ENCODE measurements around the gene UPK3BL2. TPM values are rescaled to one million over a fixed set of nuclear protein-coding genes. Genes with fewer than 3 reads are reported as not detected.
A peak's percentile ranks its signal among the peaks of the same experiment; 100 is the strongest.
"Not testable (repeated sequence)": the region's sequence is repeated elsewhere in the genome, so short reads cannot be mapped to it uniquely, and the experiment has no call there.

UPK3BL2 gene
- total RNA-seq, 1 experiment from 2014 or later = 25.7 TPM

DNA sequence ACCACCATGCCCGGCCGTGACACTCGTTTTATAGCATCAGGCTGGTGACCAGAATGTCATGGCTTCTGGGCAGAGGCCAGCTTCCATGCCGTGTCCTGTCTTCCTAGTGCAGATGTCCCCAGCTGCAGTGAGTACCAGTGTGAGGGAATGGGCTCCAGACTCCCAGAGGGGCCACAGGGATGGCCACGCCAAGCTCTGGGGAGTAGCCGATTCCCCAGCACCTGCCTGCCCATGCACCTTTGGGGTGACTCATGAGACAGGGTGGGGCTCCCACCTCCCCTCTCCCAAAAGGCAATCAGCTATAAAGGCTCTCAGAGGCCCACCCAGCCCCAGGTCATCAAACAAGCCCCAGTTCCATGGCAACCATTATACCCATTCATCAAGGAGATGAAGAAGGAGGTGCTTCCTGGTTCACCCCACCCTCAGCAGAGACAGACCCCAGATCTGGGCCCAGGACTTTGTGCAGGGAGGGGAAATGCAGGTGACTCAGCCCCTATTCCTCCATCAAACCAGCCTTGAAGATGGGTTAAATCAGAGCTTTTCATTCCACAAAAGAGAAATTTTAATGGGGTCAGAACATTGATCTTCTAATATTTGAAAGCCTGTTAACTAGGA is 7.4 kb upstream of the UPK3BL2 start, which contains the start of gene SPDYE2:
SPDYE2 (plus strand) TSS at position 419 of the 615 bp plus-strand sequence. CDS start 2,030 bp downstream, outside the sequence.
- H3K4me2 ChIP-seq (ENCODE audit: low read length); H3K36me3 ChIP-seq (ENCODE audit: low read depth, low read length); ATAC-seq; H4K20me1 ChIP-seq (ENCODE audit: low read length); POLR2A ChIA-PET (ENCODE audit: unreplicated experiment); DNase-seq; H3F3A ChIP-seq (ENCODE audit: low read length, unreplicated experiment); H3K27me3 ChIP-seq (ENCODE audit: low read length); H3K9me2 ChIP-seq (replicated peaks; ENCODE audit: low read length); H3K27ac ChIP-seq (ENCODE audit: low read length); H3K4me1 ChIP-seq (ENCODE audit: insufficient read depth, low read length); BruUV-seq (replicated peaks); H3K79me2 ChIP-seq (ENCODE audit: low read length); H2AFZ ChIP-seq (ENCODE audit: low read length); intact Hi-C loops (cut with micrococcal nuclease); H3K9me3 ChIP-seq (ENCODE audit: low read length); H3K4me3 ChIP-seq (ENCODE audit: low read length); CTCF ChIA-PET; H3K9ac ChIP-seq (ENCODE audit: low read length): not testable (repeated sequence)

DNA sequence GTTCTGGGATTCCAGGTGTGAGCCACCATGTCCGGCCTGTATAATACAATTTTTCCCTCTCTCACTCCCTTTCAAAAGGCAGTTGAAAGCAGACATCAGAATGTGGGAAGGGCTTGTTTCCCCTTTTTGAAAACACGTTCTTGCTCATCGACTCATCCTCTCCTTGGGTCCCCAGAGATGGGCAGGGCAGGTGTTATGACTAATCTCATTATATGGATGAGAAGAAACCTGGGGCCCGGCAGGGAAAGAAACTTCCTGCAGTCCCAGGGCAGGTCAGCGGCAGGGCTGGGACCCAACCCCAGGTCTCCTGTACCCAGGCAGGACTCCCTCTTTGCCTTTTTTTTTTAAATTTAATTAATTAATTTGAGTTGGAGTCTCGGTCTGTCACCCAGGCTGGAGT is 2.9 kb upstream of the UPK3BL2 start:
- H3K9me2 ChIP-seq (replicated peaks; ENCODE audit: low read length); CTCF ChIA-PET; H3K4me1 ChIP-seq (ENCODE audit: insufficient read depth, low read length); intact Hi-C loops (cut with micrococcal nuclease); H3K36me3 ChIP-seq (ENCODE audit: low read depth, low read length); H3K79me2 ChIP-seq (ENCODE audit: low read length); H4K20me1 ChIP-seq (ENCODE audit: low read length); H3K27me3 ChIP-seq (ENCODE audit: low read length); H3K4me3 ChIP-seq (ENCODE audit: low read length); H2AFZ ChIP-seq (ENCODE audit: low read length); H3K9me3 ChIP-seq (ENCODE audit: low read length); POLR2A ChIA-PET (ENCODE audit: unreplicated experiment); H3F3A ChIP-seq (ENCODE audit: low read length, unreplicated experiment); H3K9ac ChIP-seq (ENCODE audit: low read length); H3K27ac ChIP-seq (ENCODE audit: low read length); BruUV-seq (replicated peaks); H3K4me2 ChIP-seq (ENCODE audit: low read length); DNase-seq: not testable (repeated sequence)
- ATAC-seq = peak; percentile 96

DNA sequence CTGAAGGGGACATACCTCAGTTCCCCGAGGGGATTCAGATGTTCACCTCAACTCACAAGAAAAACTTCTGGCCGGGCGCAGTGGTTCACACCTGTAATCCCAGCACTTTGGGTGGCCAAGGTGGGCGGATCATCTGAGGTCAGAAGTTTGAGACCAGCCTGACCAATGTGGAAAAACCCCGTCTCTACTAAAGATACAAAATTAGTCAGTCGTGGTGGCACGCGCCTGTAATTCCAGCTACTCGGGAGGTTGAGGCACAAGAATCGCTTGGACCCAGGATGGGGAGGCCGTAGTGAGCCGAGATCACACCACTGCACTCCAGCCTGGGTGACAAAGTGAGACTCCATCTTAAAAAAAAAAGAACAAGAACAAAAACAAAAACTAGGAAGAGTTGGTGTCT is 1.8 kb upstream of the UPK3BL2 start:
- H3K36me3 ChIP-seq (ENCODE audit: low read depth, low read length); H3K9me2 ChIP-seq (replicated peaks; ENCODE audit: low read length); H2AFZ ChIP-seq (ENCODE audit: low read length); H3K4me2 ChIP-seq (ENCODE audit: low read length); H3K9me3 ChIP-seq (ENCODE audit: low read length); H3K4me3 ChIP-seq (ENCODE audit: low read length); H3K79me2 ChIP-seq (ENCODE audit: low read length); H3K27ac ChIP-seq (ENCODE audit: low read length); BruUV-seq (replicated peaks); H3F3A ChIP-seq (ENCODE audit: low read length, unreplicated experiment); DNase-seq; intact Hi-C loops (cut with micrococcal nuclease); ATAC-seq; H3K4me1 ChIP-seq (ENCODE audit: insufficient read depth, low read length); H3K9ac ChIP-seq (ENCODE audit: low read length); POLR2A ChIA-PET (ENCODE audit: unreplicated experiment); CTCF ChIA-PET; H3K27me3 ChIP-seq (ENCODE audit: low read length); H4K20me1 ChIP-seq (ENCODE audit: low read length): not testable (repeated sequence)

DNA sequence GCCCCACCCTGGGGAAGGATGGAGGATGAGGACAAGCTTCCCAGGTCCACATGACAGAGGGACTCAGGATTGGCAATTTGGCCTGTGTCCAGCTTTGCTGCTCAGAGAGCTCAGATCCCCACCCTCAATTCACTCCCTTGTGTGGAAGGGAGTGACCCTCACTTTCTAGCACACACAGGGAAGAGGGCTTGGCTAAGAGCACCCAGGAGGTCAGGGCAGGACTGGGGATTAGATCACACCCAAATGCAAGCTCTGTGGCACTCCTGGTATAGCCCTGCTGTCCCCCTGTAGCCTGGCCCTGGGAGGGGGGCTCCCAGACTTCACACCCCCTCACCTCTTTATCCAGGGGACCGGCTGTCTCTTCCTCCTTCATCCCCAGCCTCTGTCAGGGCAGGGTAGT is 876 bp upstream of the UPK3BL2 start:
- H3F3A ChIP-seq (ENCODE audit: low read length, unreplicated experiment); ATAC-seq; H3K9me3 ChIP-seq (ENCODE audit: low read length); intact Hi-C loops (cut with micrococcal nuclease); H3K9me2 ChIP-seq (replicated peaks; ENCODE audit: low read length); BruUV-seq (replicated peaks); CTCF ChIA-PET; H2AFZ ChIP-seq (ENCODE audit: low read length); H3K27ac ChIP-seq (ENCODE audit: low read length); H3K36me3 ChIP-seq (ENCODE audit: low read depth, low read length); H4K20me1 ChIP-seq (ENCODE audit: low read length); H3K9ac ChIP-seq (ENCODE audit: low read length); H3K4me1 ChIP-seq (ENCODE audit: insufficient read depth, low read length); DNase-seq; H3K27me3 ChIP-seq (ENCODE audit: low read length); POLR2A ChIA-PET (ENCODE audit: unreplicated experiment); H3K4me2 ChIP-seq (ENCODE audit: low read length); H3K4me3 ChIP-seq (ENCODE audit: low read length); H3K79me2 ChIP-seq (ENCODE audit: low read length): not testable (repeated sequence)

DNA sequence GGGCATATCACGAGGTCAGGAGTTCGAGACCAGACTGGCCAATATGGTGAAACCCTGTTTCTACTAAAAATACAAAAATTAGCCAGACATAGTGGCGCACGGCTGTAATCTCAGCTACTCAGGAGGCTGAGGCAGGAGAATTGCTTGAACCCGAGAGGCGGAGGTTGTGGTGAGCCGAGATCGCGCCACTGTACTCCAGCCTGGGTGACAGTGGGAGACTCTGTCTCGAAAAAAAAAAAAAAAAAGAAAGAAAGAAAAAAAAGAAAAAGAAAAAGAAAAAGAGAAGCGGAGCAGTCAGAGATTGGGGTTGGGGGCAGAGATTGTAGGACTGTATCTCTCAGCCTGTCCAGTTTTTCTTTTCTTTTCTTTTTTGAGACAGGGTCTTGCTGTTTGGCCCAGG is 725 bp downstream of the UPK3BL2 start:
- H4K20me1 ChIP-seq (ENCODE audit: low read length); H3K4me3 ChIP-seq (ENCODE audit: low read length); H3K4me2 ChIP-seq (ENCODE audit: low read length); ATAC-seq; H3K36me3 ChIP-seq (ENCODE audit: low read depth, low read length); H3K27me3 ChIP-seq (ENCODE audit: low read length); H3F3A ChIP-seq (ENCODE audit: low read length, unreplicated experiment); H3K9ac ChIP-seq (ENCODE audit: low read length); H3K27ac ChIP-seq (ENCODE audit: low read length); DNase-seq; intact Hi-C loops (cut with micrococcal nuclease); H3K4me1 ChIP-seq (ENCODE audit: insufficient read depth, low read length); H3K9me2 ChIP-seq (replicated peaks; ENCODE audit: low read length); POLR2A ChIA-PET (ENCODE audit: unreplicated experiment); H2AFZ ChIP-seq (ENCODE audit: low read length); BruUV-seq (replicated peaks); H3K79me2 ChIP-seq (ENCODE audit: low read length); CTCF ChIA-PET; H3K9me3 ChIP-seq (ENCODE audit: low read length): not testable (repeated sequence)

DNA sequence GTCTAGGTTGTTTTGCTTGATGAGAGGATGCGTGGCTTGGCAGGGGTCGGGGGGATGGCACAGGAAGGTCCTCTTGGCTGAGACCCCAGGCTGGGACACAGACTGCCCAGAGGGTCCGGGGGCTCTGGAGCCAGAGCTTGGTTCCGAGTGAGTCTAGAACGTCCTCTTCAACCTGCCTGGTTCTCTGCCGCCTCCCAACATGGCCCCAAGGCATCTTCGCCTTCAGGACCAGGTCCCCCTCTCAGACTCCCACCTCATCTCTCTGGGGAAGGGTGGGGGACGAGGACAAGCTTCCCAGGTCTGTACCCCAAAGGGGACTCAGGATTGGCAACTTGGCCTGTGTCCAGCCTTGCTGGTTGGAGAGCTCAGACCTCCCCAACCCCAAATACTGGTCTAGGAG is 1.4 kb downstream of the UPK3BL2 start:
- H4K20me1 ChIP-seq (ENCODE audit: low read length); H3K4me1 ChIP-seq (ENCODE audit: insufficient read depth, low read length); intact Hi-C loops (cut with micrococcal nuclease); DNase-seq; H3K36me3 ChIP-seq (ENCODE audit: low read depth, low read length); POLR2A ChIA-PET (ENCODE audit: unreplicated experiment); ATAC-seq; H3K9me3 ChIP-seq (ENCODE audit: low read length); H2AFZ ChIP-seq (ENCODE audit: low read length); H3K27ac ChIP-seq (ENCODE audit: low read length); BruUV-seq (replicated peaks); H3K9me2 ChIP-seq (replicated peaks; ENCODE audit: low read length); H3K27me3 ChIP-seq (ENCODE audit: low read length); H3K4me2 ChIP-seq (ENCODE audit: low read length); CTCF ChIA-PET; H3K9ac ChIP-seq (ENCODE audit: low read length); H3K4me3 ChIP-seq (ENCODE audit: low read length); H3K79me2 ChIP-seq (ENCODE audit: low read length); H3F3A ChIP-seq (ENCODE audit: low read length, unreplicated experiment): not testable (repeated sequence)

DNA sequence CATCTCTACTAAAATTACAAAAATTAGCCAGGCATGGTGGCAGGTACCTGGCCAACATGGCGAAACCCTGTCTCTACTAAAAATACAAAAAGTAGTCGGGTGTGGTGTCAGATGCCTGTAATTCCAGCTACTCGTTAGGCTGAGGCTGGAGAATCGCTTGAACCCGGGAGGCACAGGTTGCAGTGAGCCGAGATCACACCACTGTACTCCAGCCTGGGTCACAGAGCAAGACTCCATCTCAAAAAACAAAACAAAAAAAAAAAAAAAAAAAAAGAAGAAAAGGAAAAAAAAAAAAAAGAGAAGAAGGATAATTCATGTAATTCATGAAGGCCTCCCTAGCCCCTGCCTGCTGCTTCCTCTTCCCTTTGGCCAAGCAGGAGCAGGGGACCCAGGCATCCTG is 2.9 kb downstream of the UPK3BL2 start:
- H3K4me2 ChIP-seq (ENCODE audit: low read length); H3K9me2 ChIP-seq (replicated peaks; ENCODE audit: low read length); H3F3A ChIP-seq (ENCODE audit: low read length, unreplicated experiment); H2AFZ ChIP-seq (ENCODE audit: low read length); H3K36me3 ChIP-seq (ENCODE audit: low read depth, low read length); H3K4me1 ChIP-seq (ENCODE audit: insufficient read depth, low read length); H4K20me1 ChIP-seq (ENCODE audit: low read length); BruUV-seq (replicated peaks); H3K9ac ChIP-seq (ENCODE audit: low read length); DNase-seq; H3K9me3 ChIP-seq (ENCODE audit: low read length); POLR2A ChIA-PET (ENCODE audit: unreplicated experiment); H3K27me3 ChIP-seq (ENCODE audit: low read length); H3K79me2 ChIP-seq (ENCODE audit: low read length); CTCF ChIA-PET; intact Hi-C loops (cut with micrococcal nuclease); H3K27ac ChIP-seq (ENCODE audit: low read length); H3K4me3 ChIP-seq (ENCODE audit: low read length); ATAC-seq: not testable (repeated sequence)
